Measurements from ENCODE around the gene ATP6V0E2.
A peak's percentile ranks its signal among the peaks of the same experiment; 100 is the strongest.

ATP6V0E2 gene

DNA sequence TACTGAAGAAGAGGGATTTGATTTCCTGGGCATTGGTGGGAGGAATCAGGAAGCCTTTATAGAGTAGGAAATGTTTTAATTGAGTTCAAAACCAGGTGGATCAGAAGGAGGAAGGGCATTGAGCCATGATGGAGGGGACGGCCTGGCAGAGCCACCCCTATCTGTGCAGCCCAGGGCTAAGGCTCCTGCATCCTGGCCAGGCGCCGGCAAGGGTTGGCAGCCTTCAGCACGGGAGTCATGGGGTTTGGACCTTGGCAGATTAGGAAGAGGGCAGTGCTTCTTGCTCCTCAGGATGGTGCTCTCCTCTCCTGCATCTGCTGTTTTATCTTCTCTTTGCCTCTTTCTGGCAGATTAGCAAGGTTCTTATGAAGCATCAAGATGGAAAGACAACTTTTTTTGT, 23.1 kb upstream of the ATP6V0E2 start:
- Histone ChIP-seq H2AK5ac (ENCODE audit: low read depth, low read length) (no peak overlapping the region), H3K18ac (ENCODE audit: low read length) (no peak overlapping the region), H4K91ac (ENCODE audit: low read depth, low read length, poor library complexity) (no peak overlapping the region), H2BK15ac (ENCODE audit: low read length) (no peak overlapping the region), H3K79me1 (ENCODE audit: low read depth, low read length) (no peaks in the 10 kb centered on the region), H3K4ac (ENCODE audit: low read length) (no peak overlapping the region), H3K23ac (ENCODE audit: low read depth, low read length, poor library complexity) (no peak overlapping the region), H2BK12ac (ENCODE audit: low read length) (peak overlapping the region; percentile 50), H2AFZ (ENCODE audit: low read length) (no peak overlapping the region), H3K4me2 (ENCODE audit: insufficient read depth, low read length, poor library complexity, severe bottlenecking) (no peak overlapping the region), H3K4me3 (ENCODE audit: low read length in 2 of 2) (no peak overlapping the region), H3K9ac (ENCODE audit: low read depth, low read length, poor library complexity) (no peak overlapping the region), H3K14ac (ENCODE audit: low read length) (no peak overlapping the region), H3K36me3 (replicated peaks in 1 of 2; ENCODE audit: control insufficient read depth in 2 of 2, insufficient read depth in 2 of 2, low read length in 2 of 2) (peaks cover 0 to 13% of the 10 kb centered on the region in 2 donors), H3K27ac (replicated peaks; ENCODE audit: low read length) (no peak overlapping the region), H2BK5ac (ENCODE audit: low read length) (no peak overlapping the region), H3K27me3 (ENCODE audit: control insufficient read depth in 3 of 3, insufficient read depth in 3 of 3, low read depth in 1 of 3, low read length in 3 of 3) (no peaks in the 10 kb centered on the region), H2BK120ac (ENCODE audit: low read depth, low read length) (no peak overlapping the region), H4K8ac (ENCODE audit: low read depth, low read length) (no peak overlapping the region), H3K9me3 (replicated peaks in 1 of 2; ENCODE audit: control insufficient read depth in 2 of 2, insufficient read depth in 1 of 2, low read depth in 1 of 2, low read length in 2 of 2) (no peaks in the 10 kb centered on the region), H3K4me1 (ENCODE audit: control insufficient read depth in 2 of 2, insufficient read depth in 1 of 2, low read depth in 1 of 2, low read length in 2 of 2) (peaks cover 12 to 15% of the 10 kb centered on the region in 2 donors)
- no CpG with 5 or more reads among the region's 4 CpGs for WGBS, 2 donors (ENCODE audit: extremely low coverage in 2 of 2, insufficient read length in 2 of 2, insufficient replicate concordance in 1 of 2)
- no peak for DNase-seq (ENCODE audit: low spot score)

DNA sequence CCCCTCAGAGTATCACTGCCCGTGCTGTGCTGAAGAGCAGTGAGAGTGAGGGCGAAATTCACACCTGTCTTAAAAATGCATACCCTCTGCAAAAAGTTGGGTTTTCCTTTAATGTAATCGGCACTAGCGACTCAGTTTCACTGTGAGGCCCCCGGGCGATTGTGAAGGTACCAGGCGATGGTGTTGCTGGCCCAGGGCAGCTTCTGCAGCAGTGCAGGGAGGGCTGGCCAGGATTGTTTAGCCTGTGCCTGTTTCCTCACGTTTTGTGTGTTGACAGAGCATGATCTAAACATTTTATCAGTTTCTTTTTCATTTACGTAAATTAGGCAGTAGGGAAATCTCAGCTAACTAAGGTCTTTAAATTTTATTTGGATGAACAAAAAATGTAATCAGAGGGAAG, 22.3 kb upstream of the ATP6V0E2 start:
- Histone ChIP-seq H4K8ac (ENCODE audit: low read depth, low read length) (no peak overlapping the region), H3K4me1 (ENCODE audit: control insufficient read depth in 2 of 2, insufficient read depth in 1 of 2, low read depth in 1 of 2, low read length in 2 of 2) (peaks cover 13 to 18% of the 10 kb centered on the region in 2 donors), H2AFZ (ENCODE audit: low read length) (no peak overlapping the region), H2BK12ac (ENCODE audit: low read length) (no peak overlapping the region), H3K18ac (ENCODE audit: low read length) (no peak overlapping the region), H3K9me3 (replicated peaks in 1 of 2; ENCODE audit: control insufficient read depth in 2 of 2, insufficient read depth in 1 of 2, low read depth in 1 of 2, low read length in 2 of 2) (no peaks in the 10 kb centered on the region), H3K27ac (replicated peaks; ENCODE audit: low read length) (no peak overlapping the region), H3K14ac (ENCODE audit: low read length) (no peak overlapping the region), H2AK5ac (ENCODE audit: low read depth, low read length) (no peak overlapping the region), H2BK120ac (ENCODE audit: low read depth, low read length) (no peak overlapping the region), H4K91ac (ENCODE audit: low read depth, low read length, poor library complexity) (no peak overlapping the region), H3K4me2 (ENCODE audit: insufficient read depth, low read length, poor library complexity, severe bottlenecking) (no peak overlapping the region), H3K4ac (ENCODE audit: low read length) (no peak overlapping the region), H2BK5ac (ENCODE audit: low read length) (no peak overlapping the region), H3K9ac (ENCODE audit: low read depth, low read length, poor library complexity) (no peak overlapping the region), H3K36me3 (replicated peaks in 1 of 2; ENCODE audit: control insufficient read depth in 2 of 2, insufficient read depth in 2 of 2, low read length in 2 of 2) (peaks cover 0 to 13% of the 10 kb centered on the region in 2 donors), H3K23ac (ENCODE audit: low read depth, low read length, poor library complexity) (no peak overlapping the region), H3K79me1 (ENCODE audit: low read depth, low read length) (no peaks in the 10 kb centered on the region), H3K4me3 (ENCODE audit: low read length in 2 of 2) (no peak overlapping the region), H3K27me3 (ENCODE audit: control insufficient read depth in 3 of 3, insufficient read depth in 3 of 3, low read depth in 1 of 3, low read length in 3 of 3) (no peaks in the 10 kb centered on the region), H2BK15ac (ENCODE audit: low read length) (no peak overlapping the region)
- no peak for DNase-seq (ENCODE audit: low spot score)
- WGBS, 2 donors (ENCODE audit: extremely low coverage in 2 of 2, insufficient read length in 2 of 2, insufficient replicate concordance in 1 of 2): no CpG with 5 or more reads among the region's 9 CpGs

DNA sequence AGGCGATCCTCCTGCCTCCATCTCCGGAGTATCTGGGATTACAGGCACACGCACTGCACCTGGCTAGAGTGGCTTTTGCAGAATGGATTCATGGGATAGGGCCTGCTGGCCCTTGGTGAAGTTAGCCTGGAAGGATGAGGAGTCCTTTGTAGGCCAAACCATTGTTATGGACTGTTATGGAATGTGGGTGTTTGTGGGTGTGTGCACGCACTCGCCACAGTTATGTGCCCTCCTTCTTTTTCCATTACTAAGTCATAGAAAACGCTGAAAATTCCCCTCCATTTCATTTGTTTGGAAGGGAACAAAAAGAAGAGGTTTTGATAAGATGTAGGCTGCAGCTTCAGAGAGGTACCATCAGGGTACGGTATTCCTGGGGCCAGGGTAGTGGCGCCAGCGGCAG, 20.6 kb upstream of the ATP6V0E2 start:
- Histone ChIP-seq H2BK15ac (ENCODE audit: low read length) (no peak overlapping the region), H2AK5ac (ENCODE audit: low read depth, low read length) (no peak overlapping the region), H3K18ac (ENCODE audit: low read length) (no peak overlapping the region), H3K4me2 (ENCODE audit: insufficient read depth, low read length, poor library complexity, severe bottlenecking) (no peak overlapping the region), H3K27ac (replicated peaks; ENCODE audit: low read length) (no peak overlapping the region), H2BK5ac (ENCODE audit: low read length) (no peak overlapping the region), H3K4me1 (ENCODE audit: control insufficient read depth in 2 of 2, insufficient read depth in 1 of 2, low read depth in 1 of 2, low read length in 2 of 2) (peaks cover 13 to 18% of the 10 kb centered on the region in 2 donors), H4K91ac (ENCODE audit: low read depth, low read length, poor library complexity) (no peak overlapping the region), H2BK12ac (ENCODE audit: low read length) (no peak overlapping the region), H3K9me3 (replicated peaks in 1 of 2; ENCODE audit: control insufficient read depth in 2 of 2, insufficient read depth in 1 of 2, low read depth in 1 of 2, low read length in 2 of 2) (no peaks in the 10 kb centered on the region), H3K14ac (ENCODE audit: low read length) (no peak overlapping the region), H4K8ac (ENCODE audit: low read depth, low read length) (no peak overlapping the region), H3K27me3 (ENCODE audit: control insufficient read depth in 3 of 3, insufficient read depth in 3 of 3, low read depth in 1 of 3, low read length in 3 of 3) (no peaks in the 10 kb centered on the region), H2AFZ (ENCODE audit: low read length) (no peak overlapping the region), H2BK120ac (ENCODE audit: low read depth, low read length) (no peak overlapping the region), H3K9ac (ENCODE audit: low read depth, low read length, poor library complexity) (no peak overlapping the region), H3K23ac (ENCODE audit: low read depth, low read length, poor library complexity) (no peak overlapping the region), H3K79me1 (ENCODE audit: low read depth, low read length) (no peaks in the 10 kb centered on the region), H3K4me3 (ENCODE audit: low read length in 2 of 2) (no peak overlapping the region), H3K36me3 (replicated peaks in 1 of 2; ENCODE audit: control insufficient read depth in 2 of 2, insufficient read depth in 2 of 2, low read length in 2 of 2) (peaks cover 0 to 7% of the 10 kb centered on the region in 2 donors), H3K4ac (ENCODE audit: low read length) (no peak overlapping the region)
- DNase-seq (ENCODE audit: low spot score): no peak
- no CpG with 5 or more reads among the region's 9 CpGs for WGBS, 2 donors (ENCODE audit: extremely low coverage in 2 of 2, insufficient read length in 2 of 2, insufficient replicate concordance in 1 of 2)

DNA sequence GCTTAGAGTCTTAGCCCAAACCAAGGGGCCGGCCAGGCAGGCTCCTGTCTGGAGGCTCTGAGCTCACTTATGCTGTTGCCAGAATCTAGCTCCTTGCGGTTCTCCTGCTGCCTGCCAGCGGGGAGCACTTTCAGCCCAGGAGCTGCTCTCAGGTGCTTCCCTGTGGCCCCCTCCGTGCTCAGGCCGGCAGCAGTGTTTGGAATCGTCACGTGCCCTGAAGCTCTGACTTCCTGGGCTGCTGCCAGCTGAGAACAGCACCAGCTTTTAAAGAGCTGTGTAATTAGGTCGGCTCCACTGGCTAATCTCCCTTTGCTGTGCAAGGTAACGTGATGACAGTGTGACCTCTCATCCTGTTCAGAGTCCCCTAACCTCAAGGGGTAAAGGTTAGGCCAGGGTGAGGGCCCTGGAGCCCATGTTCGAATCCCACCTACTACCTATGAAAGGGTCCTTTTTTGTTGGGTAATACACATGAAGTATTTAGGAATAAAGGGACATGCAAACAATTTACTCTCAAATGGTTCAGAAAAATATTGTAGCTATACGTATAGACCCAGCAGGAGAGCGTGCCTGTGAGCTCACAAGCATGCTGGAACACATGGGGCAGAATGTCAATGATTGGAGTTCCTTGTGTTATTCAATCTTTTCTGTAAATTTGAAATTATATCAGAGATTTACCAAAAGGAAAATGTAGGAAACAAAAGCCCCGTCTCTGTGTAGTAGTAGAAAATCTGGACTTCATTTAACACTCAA, 19.0 kb upstream of the ATP6V0E2 start:
- H3K23ac ChIP-seq (ENCODE audit: low read depth, low read length, poor library complexity): no peak overlapping the region
- H3K27me3 ChIP-seq (ENCODE audit: control insufficient read depth in 3 of 3, insufficient read depth in 3 of 3, low read depth in 1 of 3, low read length in 3 of 3): no peaks in the 10 kb centered on the region
- H3K18ac ChIP-seq (ENCODE audit: low read length): peak overlapping the region; percentile 55
- H3K36me3 ChIP-seq (replicated peaks in 1 of 2; ENCODE audit: control insufficient read depth in 2 of 2, insufficient read depth in 2 of 2, low read length in 2 of 2): peaks cover 0 to 6% of the 10 kb centered on the region in 2 donors
- H2BK120ac ChIP-seq (ENCODE audit: low read depth, low read length): no peak overlapping the region
- no peak for DNase-seq (ENCODE audit: low spot score)
- no peak overlapping the region for H2BK12ac ChIP-seq (ENCODE audit: low read length)
- H3K4me3 ChIP-seq (ENCODE audit: low read length in 2 of 2): no peak overlapping the region
- peak overlapping the region; percentile 51 for H3K27ac ChIP-seq (replicated peaks; ENCODE audit: low read length)
- H3K4me1 ChIP-seq (ENCODE audit: control insufficient read depth in 2 of 2, insufficient read depth in 1 of 2, low read depth in 1 of 2, low read length in 2 of 2): peaks cover 13 to 18% of the 10 kb centered on the region in 2 donors
- no peak overlapping the region for H3K9ac ChIP-seq (ENCODE audit: low read depth, low read length, poor library complexity)
- peak overlapping the region; percentile 27 for H3K4me2 ChIP-seq (ENCODE audit: insufficient read depth, low read length, poor library complexity, severe bottlenecking)
- no peak overlapping the region for H2AK5ac ChIP-seq (ENCODE audit: low read depth, low read length)
- H3K79me1 ChIP-seq (ENCODE audit: low read depth, low read length): no peaks in the 10 kb centered on the region
- H2BK15ac ChIP-seq (ENCODE audit: low read length): no peak overlapping the region
- H2BK5ac ChIP-seq (ENCODE audit: low read length): no peak overlapping the region
- no peak overlapping the region for H3K4ac ChIP-seq (ENCODE audit: low read length)
- no peak overlapping the region for H4K8ac ChIP-seq (ENCODE audit: low read depth, low read length)
- H4K91ac ChIP-seq (ENCODE audit: low read depth, low read length, poor library complexity): no peak overlapping the region
- no peak overlapping the region for H2AFZ ChIP-seq (ENCODE audit: low read length)
- H3K14ac ChIP-seq (ENCODE audit: low read length): no peak overlapping the region
- no CpG with 5 or more reads among the region's 13 CpGs for WGBS, 2 donors (ENCODE audit: extremely low coverage in 2 of 2, insufficient read length in 2 of 2, insufficient replicate concordance in 1 of 2)
- H3K9me3 ChIP-seq (replicated peaks in 1 of 2; ENCODE audit: control insufficient read depth in 2 of 2, insufficient read depth in 1 of 2, low read depth in 1 of 2, low read length in 2 of 2): no peaks in the 10 kb centered on the region
